ENCODE results near the gene ACE. TPM values are rescaled to one million over a fixed set of nuclear protein-coding genes. Genes with fewer than 3 reads are reported as not detected.

ACE gene
- total and polyA plus RNA-seq, 8 donors = 3.1 to 18.3 (median 6.4) TPM

- no peak for FAIRE-seq
- no peak for ATAC-seq
- 47 to 49% methylated on average over 1 of the region's 1 CpG for WGBS, 2 donors
- Histone ChIP-seq H3K4me3 (no peak overlapping the region), H3K4me1 (no peaks in the 10 kb centered on the region), H3K9me3 (no peaks in the 10 kb centered on the region), H3K36me3 (no peaks in the 10 kb centered on the region), H3K27me3 (no peaks in the 10 kb centered on the region), H3K27ac (no peak overlapping the region)
- no peak for TF ChIP-seq CTCF (IDR thresholded peaks at IDR 0.05)
- DNase-seq = no peak
- intact Hi-C loops (cut with DNase I) = no loop called here
Observed at GRCh38 chr17:63515426-63515825, 38.6 kb downstream of the ACE start.

GRCh38 chr17:63516910-63517824 lies 40.3 kb downstream of the ACE start:
- intact Hi-C loops (cut with DNase I) = no loop called here
- Histone ChIP-seq H3K27me3 (no peaks in the 10 kb centered on the region), H3K9me3 (no peaks in the 10 kb centered on the region), H3K4me1 (no peaks in the 10 kb centered on the region), H3K4me3 (no peak overlapping the region), H3K27ac (no peak overlapping the region), H3K36me3 (no peaks in the 10 kb centered on the region)
- WGBS, 2 donors = 65 to 78% methylated on average over 6 of the region's 6 CpGs
- no peak for TF ChIP-seq CTCF (IDR thresholded peaks at IDR 0.05)
- FAIRE-seq = no peak
- ATAC-seq = no peak
- no peak for DNase-seq

DNA sequence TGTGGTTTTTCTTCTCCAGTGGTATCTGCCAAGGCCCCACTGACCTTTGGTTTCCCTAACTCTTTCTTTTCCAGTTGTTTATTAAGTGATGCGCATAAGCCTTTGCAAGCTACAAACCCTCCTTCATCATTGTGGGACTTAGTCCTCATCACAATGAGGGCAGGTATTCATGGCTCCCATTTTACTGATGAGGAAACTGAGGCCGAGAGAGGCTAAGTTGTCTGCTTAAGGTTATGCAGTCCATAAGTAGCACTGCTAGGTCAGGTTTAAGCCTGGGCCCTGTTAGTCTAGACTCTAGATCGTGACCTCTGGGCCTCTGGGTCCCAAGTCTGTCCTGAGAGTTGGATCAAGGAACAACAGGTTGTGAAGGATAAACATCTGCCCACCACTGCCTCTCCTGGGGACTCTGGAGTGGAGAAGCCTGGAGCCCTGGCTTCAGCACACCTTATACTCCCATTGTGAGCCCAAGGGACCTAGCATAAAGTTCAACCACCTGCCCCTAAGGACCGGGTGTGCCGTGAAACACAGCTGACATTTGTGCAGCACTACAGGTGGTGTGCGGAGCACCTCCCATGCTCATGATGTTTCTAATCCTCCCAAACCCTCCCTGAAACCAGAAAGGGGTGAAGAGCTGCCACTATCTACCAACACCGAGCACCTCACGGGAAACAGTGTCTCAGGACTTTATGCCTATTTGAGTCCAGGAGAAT lies 41.1 kb downstream of the ACE start:
- Histone ChIP-seq H3K4me3 (no peak overlapping the region), H3K36me3 (no peaks in the 10 kb centered on the region), H3K27me3 (no peaks in the 10 kb centered on the region), H3K27ac (no peak overlapping the region), H3K9me3 (no peaks in the 10 kb centered on the region), H3K4me1 (no peaks in the 10 kb centered on the region)
- DNase-seq = no peak
- intact Hi-C loops (cut with DNase I) = no loop called here
- WGBS, 2 donors = 73 to 80% methylated on average over 8 of the region's 8 CpGs
- ATAC-seq = no peak
- no peak for TF ChIP-seq CTCF (IDR thresholded peaks at IDR 0.05)
- no peak for FAIRE-seq

DNA sequence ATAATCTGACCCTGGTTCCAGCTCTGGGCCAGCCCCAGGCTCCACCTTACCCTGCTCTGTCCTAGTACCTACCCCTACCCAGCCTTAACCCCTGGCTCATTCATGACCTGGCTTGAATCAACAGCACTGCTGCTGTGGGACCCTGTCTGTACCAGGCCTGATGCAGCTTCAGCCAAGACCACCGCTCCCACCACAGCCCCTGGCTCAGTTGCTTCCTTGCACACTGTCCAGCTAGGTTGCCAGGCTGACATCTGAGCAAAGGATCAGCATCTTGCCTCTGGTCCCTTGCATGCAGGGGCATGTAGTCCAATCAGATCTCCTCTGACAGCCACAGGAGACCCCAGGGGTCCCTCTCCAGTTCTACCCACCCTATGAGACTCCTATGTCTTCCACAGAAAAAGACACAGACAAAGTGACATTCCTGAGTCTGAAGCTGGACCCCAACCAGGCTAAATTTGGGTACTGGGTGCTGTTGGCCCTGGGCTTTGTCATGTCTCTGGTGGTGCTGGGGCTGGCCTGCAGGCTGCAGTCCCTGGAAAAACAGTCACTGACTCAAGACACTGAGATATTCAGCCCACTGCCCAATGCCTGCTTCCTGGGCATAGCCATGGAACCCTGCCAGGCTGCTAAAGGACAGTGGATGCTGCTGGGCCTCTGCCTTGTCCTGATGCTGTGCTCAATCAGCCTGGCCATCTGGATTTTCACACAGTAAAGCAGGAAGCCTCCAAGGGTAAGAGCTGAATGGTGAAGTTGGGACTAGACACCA lies 42.4 kb downstream of the ACE start:
- Histone ChIP-seq H3K27ac (no peak overlapping the region), H3K4me1 (no peaks in the 10 kb centered on the region), H3K27me3 (no peaks in the 10 kb centered on the region), H3K4me3 (no peak overlapping the region), H3K9me3 (no peaks in the 10 kb centered on the region), H3K36me3 (no peaks in the 10 kb centered on the region)
- FAIRE-seq (no peak), ATAC-seq (no peak), DNase-seq (no peak)
- intact Hi-C loops (cut with DNase I) = no loop called here
- no peak for TF ChIP-seq CTCF (IDR thresholded peaks at IDR 0.05)
- 88 to 92% methylated on average over 1 of the region's 1 CpG for WGBS, 2 donors
